Measurements from ENCODE around the gene KIAA0232.

DNA sequence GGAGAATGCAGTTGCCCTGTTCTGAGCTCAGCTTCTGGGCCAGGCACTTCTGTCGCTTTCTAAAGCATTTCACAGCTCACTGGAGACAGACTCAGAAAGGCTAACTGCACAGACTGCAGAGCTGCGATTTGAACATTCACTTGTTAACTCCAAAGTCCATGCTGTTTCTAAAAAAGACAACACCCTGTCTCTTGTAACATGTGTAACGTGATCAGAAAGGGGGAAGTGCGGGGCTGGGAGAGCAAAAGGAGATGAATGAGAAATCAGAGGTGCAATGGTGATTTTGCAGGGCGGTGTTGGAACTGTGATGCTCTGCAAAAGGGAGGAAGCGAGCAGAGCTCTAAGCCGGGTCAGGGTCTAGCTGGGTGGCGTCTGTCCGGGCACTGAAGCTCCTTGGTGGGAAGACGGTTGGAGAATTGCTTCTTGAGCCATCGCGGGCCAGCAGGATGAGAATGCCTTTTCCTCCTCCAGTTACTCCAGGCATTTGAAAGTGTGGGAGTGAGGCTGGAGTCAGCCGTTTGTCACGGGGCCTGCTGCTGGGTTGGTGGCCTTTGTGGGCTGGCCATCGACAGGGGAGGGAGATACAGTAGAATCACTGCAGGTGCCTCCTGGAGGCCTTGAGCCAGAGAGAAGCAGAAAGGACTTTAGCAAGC lies 147.4 kb downstream of the KIAA0232 start:
- TF ChIP-seq, protein P1, sequence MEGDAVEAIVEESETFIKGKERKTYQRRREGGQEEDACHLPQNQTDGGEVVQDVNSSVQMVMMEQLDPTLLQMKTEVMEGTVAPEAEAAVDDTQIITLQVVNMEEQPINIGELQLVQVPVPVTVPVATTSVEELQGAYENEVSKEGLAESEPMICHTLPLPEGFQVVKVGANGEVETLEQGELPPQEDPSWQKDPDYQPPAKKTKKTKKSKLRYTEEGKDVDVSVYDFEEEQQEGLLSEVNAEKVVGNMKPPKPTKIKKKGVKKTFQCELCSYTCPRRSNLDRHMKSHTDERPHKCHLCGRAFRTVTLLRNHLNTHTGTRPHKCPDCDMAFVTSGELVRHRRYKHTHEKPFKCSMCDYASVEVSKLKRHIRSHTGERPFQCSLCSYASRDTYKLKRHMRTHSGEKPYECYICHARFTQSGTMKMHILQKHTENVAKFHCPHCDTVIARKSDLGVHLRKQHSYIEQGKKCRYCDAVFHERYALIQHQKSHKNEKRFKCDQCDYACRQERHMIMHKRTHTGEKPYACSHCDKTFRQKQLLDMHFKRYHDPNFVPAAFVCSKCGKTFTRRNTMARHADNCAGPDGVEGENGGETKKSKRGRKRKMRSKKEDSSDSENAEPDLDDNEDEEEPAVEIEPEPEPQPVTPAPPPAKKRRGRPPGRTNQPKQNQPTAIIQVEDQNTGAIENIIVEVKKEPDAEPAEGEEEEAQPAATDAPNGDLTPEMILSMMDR (IDR thresholded peaks at IDR 0.05; ENCODE audit: borderline replicate concordance, extremely low read depth, low read length, poor library complexity, severe bottlenecking), result no peak
- no peak for TF ChIP-seq EZH2 (IDR thresholded peaks at IDR 0.05; ENCODE audit: borderline replicate concordance, low read depth, low read length, severe bottlenecking)
